Activated naive CD8-positive, alpha-beta T cell treated with anti-CD3 and anti-CD28 coated beads, Interleukin-2, amount 10 ng/mL, durations not matched to agents 7 days and 5 days (primary cell): Measurements from ENCODE around the gene ZNF136. TPM values are rescaled to one million over a fixed set of nuclear protein-coding genes. Genes with fewer than 3 reads are reported as not detected.

ENCODE experiments used
- ATAC-seq: fragments of 150-1000 bp; cut with Tn5 transposase; one replicate; pipeline ENCODE4 v1.10.0; 2021; ENCODE audit warnings: low read depth, moderate library complexity
- POLR2A ChIA-PET: fragments of 350-600 bp; sonication (Branson Sonifier 250); formaldehyde crosslinking; loops from one replicate; lab custom pipeline; 2021; ENCODE audit warnings: antibody characterized with exemption; lab: Charles Lee
- DNase-seq: peaks from one replicate; pipeline ENCODE4 v3.0.0; 2021
- H3K27ac Mint-ChIP-seq: one replicate; pipeline ENCODE4 v1.8.0; 2022; ENCODE audit warnings: mild to moderate bottlenecking, mixed read lengths
- H3K27me3 Mint-ChIP-seq: one replicate; pipeline ENCODE4 v1.8.0; 2022; ENCODE audit warnings: mild to moderate bottlenecking, moderate library complexity, mixed read lengths
- H3K36me3 Mint-ChIP-seq: one replicate; pipeline ENCODE4 v1.8.0; 2021; ENCODE audit warnings: mild to moderate bottlenecking, mixed read lengths
- H3K4me1 Mint-ChIP-seq: one replicate; pipeline ENCODE4 v1.8.0; 2021; ENCODE audit warnings: mixed read lengths
- H3K4me3 Mint-ChIP-seq: one replicate; pipeline ENCODE4 v1.8.0; 2022; ENCODE audit warnings: mild to moderate bottlenecking, moderate library complexity, mixed read lengths
- H3K9me3 Mint-ChIP-seq: one replicate; pipeline ENCODE4 v1.8.0; 2021; ENCODE audit warnings: mixed read lengths
- total RNA-seq, 2 experiments: library from RNA; stranded (reverse); gene quantifications; one replicate each; pipeline ENCODE4 v1.2.3, GENCODE V29; 2021

Gene ZNF136
- total RNA-seq, 2 experiments from 2014 or later, result 16.4 to 18.2 TPM

DNA sequence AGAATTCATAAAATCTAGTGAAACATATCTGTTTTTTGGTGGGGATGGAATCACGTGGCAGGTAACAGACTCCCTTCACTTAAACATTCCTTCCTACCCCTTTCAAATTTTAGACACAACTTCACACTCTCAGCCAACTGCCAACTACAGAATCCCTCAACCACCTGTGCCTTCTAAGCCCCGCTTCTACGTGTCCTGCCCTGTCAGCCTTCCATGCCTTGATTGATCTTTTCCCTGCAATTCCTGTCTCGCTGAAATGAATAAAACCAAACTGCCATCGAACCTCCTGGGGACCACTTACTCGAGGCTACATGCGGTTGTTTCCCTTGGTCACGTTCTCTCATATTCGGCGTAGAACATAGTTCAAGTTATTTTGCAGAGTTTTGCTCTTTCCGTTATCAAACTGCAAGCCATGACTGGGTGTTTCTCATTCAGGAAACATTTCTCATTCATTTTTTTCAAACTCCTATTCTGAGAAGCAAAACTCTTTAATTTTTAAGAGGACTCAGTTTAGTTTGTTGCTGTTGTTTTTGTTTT lies 7.5 kb upstream of the ZNF136 start:
- ATAC-seq, result no peak

DNA sequence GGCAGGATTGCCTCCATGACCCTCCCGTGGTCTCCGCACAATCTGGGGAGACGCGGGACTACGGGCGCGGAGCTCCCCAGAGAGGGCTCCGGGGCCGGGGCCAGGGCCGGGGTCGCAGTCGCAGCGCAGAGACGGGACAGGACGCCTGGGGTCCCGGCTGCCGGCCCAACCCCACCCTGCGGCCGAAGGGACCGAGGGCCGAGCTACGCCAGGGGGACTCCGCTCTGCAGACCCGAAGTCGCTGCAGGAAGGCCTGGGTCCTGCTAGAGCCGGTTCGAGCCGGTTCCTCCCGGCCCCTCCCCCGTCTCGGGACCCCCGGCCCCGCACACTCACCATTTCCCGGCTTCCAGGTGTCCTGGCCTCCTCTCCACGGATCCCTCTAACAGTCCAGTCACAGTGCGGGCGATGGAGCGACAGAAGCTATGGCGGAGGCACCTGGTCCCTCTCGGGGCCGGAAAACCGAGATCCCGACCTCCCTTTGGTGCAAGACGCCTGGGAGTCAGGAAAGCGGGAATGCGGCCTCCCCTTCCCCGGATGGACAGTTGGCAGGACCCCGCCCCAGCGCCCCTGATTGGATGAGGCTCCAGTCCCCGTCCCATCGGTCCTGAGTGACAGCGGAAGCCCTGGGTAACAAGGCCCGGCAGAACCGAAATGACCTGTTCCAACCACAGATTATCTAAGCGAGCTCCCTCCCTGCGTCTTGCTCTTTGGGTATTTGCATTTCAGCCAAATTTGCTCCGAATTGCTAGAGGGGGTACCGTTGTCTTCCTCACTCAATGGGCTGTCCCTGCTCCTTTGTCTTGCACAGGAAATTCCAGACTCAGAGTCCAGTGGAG lies 6.5 kb upstream of the ZNF136 start, which contains the start of gene ZNF625:
ZNF625 (minus strand) TSS at position 512 of the 836 bp plus-strand sequence; CDS start at position 336, 176 bp downstream.
- DNase-seq, result peak; percentile 63
- POLR2A ChIA-PET, result interaction anchor here (0.5 to 1.9 kb wide), 9 partner anchors 13 to 1631 kb away, joined by 3 to 9 read pairs (median 4); partner anchors contain the start of genes ZNF20, ZNF44, ZNF563 and ZNF700
- H3K27ac Mint-ChIP-seq, result peak within 1 kb of the TSS; percentile 86
- H3K4me3 Mint-ChIP-seq, result peak within 1 kb of the TSS; percentile 89
- no peaks in the 10 kb centered on the region for H3K27me3 Mint-ChIP-seq
- peak; percentile 79 for ATAC-seq
- peaks cover 1% of the 10 kb centered on the region for H3K9me3 Mint-ChIP-seq
- H3K36me3 Mint-ChIP-seq, result peaks cover 21% of the 10 kb centered on the region
- peaks cover 10% of the 10 kb centered on the region for H3K4me1 Mint-ChIP-seq

More for the DNA sequence above, 7.5 kb upstream of the ZNF136 start:
- Mint-ChIP-seq H3K4me3 (peak overlapping the region; percentile 89), H3K4me1 (peaks cover 10% of the 10 kb centered on the region), H3K36me3 (peaks cover 25% of the 10 kb centered on the region), H3K27ac (peak overlapping the region; percentile 7), H3K27me3 (no peaks in the 10 kb centered on the region), H3K9me3 (peaks cover 4% of the 10 kb centered on the region)
- POLR2A ChIA-PET, result interaction anchor here (0.5 to 1.9 kb wide), 3 partner anchors 15 to 1632 kb away, joined by 3 to 9 read pairs (median 6); partner anchors contain the start of genes ZNF20 and ZNF700
- no peak for DNase-seq

DNA sequence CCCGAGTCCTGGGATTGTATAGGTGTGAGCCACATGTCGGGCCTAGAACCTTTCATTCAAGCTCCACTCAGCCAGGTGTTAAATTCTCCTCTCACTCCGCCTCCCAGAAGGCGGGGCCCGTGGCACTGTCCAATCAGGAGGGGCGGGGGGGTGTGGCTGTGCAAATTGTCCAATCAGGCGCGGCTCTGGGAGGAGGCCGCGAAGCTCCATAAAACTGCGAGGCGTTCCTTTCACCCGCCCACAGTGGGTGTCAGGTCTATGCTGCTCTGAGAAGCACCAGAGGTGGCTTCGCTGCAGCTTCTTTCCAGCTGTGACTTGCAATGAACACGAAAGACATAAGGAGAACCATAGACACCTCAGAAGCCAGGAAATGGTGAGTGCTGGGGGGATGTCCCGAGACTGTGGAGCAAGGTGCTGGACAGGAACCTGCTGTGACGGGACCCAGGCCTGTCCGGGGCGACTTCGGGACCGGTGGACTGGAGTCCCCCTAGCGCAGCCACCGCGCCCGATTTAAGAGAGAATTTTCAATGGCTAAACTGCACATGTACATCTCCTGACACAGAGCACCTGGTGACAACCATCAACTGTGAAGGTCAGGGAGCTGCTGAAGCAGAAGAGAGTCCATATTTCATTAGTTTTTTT lies 3.0 kb upstream of the ZNF136 start:
- Mint-ChIP-seq H3K36me3 (peaks cover 10% of the 10 kb centered on the region), H3K9me3 (no peaks in the 10 kb centered on the region), H3K27ac (no peak overlapping the region), H3K4me1 (peaks cover 20% of the 10 kb centered on the region), H3K27me3 (no peaks in the 10 kb centered on the region), H3K4me3 (no peak overlapping the region)
- DNase-seq, result no peak
- ATAC-seq, result no peak
- POLR2A ChIA-PET, result no interaction called here

DNA sequence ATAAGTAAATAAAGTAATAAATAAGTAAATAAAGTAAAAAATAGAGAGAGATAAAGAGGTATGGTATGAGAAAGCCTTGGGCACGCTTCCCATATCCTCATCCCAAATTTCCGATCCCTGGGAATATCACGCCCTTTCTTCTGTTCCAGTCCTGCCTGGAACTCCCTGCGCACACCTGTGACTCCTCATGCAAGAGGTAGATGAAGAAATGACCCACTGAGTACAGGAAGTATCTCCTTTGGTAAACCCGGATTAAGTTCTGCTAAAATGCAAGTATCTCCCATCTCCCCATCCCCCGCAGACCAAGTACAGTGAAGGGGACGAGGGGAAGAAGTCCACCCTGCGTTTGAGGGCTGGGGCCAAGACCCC lies 399 bp upstream of the ZNF136 start:
- peak overlapping the region; percentile 97 for H3K27ac Mint-ChIP-seq
- POLR2A ChIA-PET, result interaction anchor here (0.6 to 2.5 kb wide), 12 partner anchors 8 to 629 kb away, joined by 3 to 12 read pairs (median 5); partner anchors contain the start of genes JUNB, ZNF20, ZNF443 and ZNF563
- ATAC-seq (no peak), DNase-seq (no peak)
- H3K4me3 Mint-ChIP-seq, result peak overlapping the region; percentile 93
- no peaks in the 10 kb centered on the region for H3K9me3 Mint-ChIP-seq
- peaks cover 25% of the 10 kb centered on the region for H3K4me1 Mint-ChIP-seq
- H3K27me3 Mint-ChIP-seq, result no peaks in the 10 kb centered on the region
- H3K36me3 Mint-ChIP-seq, result peaks cover 24% of the 10 kb centered on the region

DNA sequence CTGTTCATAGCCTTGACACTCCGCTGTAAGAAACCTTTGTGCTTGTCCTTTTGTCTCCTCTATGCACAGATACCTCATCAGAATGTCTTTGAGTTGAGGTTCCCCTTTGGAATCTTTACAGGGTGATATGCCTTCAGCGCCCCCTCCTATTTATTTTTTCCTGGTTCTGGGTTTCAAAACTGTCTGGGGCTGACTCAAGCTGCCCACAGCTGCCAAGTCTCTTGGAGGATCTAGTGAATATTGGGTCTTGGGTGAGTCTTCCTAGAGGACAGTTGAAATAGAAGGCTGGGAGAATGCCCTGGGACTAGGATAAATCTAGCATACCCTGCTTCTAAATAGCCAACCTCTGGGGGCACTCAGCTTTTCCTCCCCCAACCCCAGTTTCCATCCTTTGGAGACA lies 930 bp downstream of the ZNF136 start:
- no peaks in the 10 kb centered on the region for H3K27me3 Mint-ChIP-seq
- peak overlapping the region; percentile 99 for H3K27ac Mint-ChIP-seq
- POLR2A ChIA-PET, result interaction anchor here (0.8 to 2.5 kb wide), 7 partner anchors 9 to 387 kb away, joined by 3 to 12 read pairs (median 7); partner anchors contain the start of genes ZNF20, ZNF563 and ZNF700
- ATAC-seq (no peak), DNase-seq (no peak)
- peaks cover 32% of the 10 kb centered on the region for H3K36me3 Mint-ChIP-seq
- peak overlapping the region; percentile 95 for H3K4me3 Mint-ChIP-seq
- H3K4me1 Mint-ChIP-seq, result peaks cover 25% of the 10 kb centered on the region
- no peaks in the 10 kb centered on the region for H3K9me3 Mint-ChIP-seq

DNA sequence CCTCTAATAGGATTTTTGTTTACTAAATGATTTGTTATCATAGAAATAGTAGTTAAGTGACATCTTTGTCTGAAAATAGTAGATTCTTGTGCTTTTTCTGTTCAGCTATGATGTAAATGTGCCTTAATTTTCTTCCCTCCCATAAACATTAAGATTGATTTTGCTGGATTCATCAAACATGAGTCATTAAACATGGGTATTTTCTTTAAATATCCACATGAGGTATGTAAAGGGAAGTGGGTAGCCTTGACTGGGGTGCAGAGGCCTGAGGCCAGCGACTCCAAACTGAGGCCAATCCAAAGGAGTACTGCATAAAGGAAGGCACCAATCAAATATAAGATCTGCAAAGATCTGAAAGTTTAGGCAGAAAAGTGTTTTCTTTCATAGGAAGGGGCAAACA lies 3.7 kb downstream of the ZNF136 start:
- POLR2A ChIA-PET, result interaction anchor here (0.6 kb wide), 1 partner anchor 197 kb away, joined by 3 read pairs; no protein-coding TSS in a partner anchor
- Mint-ChIP-seq H3K4me3 (no peak overlapping the region), H3K9me3 (peaks cover 4% of the 10 kb centered on the region), H3K36me3 (peaks cover 52% of the 10 kb centered on the region), H3K27ac (no peak overlapping the region), H3K27me3 (no peaks in the 10 kb centered on the region), H3K4me1 (peaks cover 26% of the 10 kb centered on the region)
- DNase-seq, result no peak
- ATAC-seq, result no peak

DNA sequence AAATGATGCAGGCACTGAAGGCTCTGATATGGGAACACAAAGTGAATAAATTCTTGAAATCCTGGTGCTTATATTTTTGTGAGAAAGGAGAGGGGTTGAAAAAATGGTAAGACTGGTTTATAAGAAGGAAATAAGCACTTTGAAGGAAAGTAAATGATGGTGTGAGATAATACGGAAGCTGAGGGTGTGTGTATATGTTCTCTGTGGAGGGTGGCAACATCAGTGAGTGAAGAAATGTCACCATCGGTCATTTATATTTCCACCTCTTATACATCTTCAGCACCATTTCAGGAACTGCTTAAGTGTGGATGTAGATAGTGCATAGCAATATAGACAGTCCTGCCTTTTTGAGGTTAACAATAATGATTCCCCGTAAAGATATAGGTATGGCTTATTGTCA lies 17.5 kb downstream of the ZNF136 start:
- no peak overlapping the region for H3K4me3 Mint-ChIP-seq
- POLR2A ChIA-PET, result no interaction called here

DNA sequence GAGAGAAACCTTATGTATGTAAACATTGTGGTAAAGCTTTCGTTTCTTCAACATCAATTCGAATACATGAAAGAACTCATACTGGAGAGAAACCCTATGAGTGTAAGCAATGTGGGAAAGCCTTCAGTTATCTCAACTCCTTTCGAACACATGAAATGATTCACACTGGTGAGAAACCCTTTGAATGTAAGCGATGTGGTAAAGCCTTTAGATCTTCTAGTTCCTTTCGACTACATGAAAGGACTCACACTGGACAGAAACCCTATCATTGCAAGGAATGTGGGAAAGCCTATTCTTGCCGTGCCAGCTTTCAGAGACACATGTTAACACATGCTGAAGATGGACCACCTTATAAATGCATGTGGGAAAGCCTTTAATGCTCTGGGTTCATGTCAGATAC lies 24.7 kb downstream of the ZNF136 start:
- ATAC-seq (no peak), DNase-seq (no peak)
- POLR2A ChIA-PET, result no interaction called here
- peaks cover 94% of the 10 kb centered on the region for H3K36me3 Mint-ChIP-seq
- H3K4me3 Mint-ChIP-seq, result no peak overlapping the region
- no peak overlapping the region for H3K27ac Mint-ChIP-seq
- H3K27me3 Mint-ChIP-seq, result no peaks in the 10 kb centered on the region
- H3K4me1 Mint-ChIP-seq, result no peaks in the 10 kb centered on the region
- peaks cover 46% of the 10 kb centered on the region for H3K9me3 Mint-ChIP-seq

More for the DNA sequence above, 17.5 kb downstream of the ZNF136 start:
- Mint-ChIP-seq H3K36me3 (peaks cover 86% of the 10 kb centered on the region), H3K9me3 (peaks cover 31% of the 10 kb centered on the region), H3K27me3 (no peaks in the 10 kb centered on the region), H3K27ac (no peak overlapping the region), H3K4me1 (peaks cover 2% of the 10 kb centered on the region)
- no peak for ATAC-seq
- DNase-seq, result no peak

DNA sequence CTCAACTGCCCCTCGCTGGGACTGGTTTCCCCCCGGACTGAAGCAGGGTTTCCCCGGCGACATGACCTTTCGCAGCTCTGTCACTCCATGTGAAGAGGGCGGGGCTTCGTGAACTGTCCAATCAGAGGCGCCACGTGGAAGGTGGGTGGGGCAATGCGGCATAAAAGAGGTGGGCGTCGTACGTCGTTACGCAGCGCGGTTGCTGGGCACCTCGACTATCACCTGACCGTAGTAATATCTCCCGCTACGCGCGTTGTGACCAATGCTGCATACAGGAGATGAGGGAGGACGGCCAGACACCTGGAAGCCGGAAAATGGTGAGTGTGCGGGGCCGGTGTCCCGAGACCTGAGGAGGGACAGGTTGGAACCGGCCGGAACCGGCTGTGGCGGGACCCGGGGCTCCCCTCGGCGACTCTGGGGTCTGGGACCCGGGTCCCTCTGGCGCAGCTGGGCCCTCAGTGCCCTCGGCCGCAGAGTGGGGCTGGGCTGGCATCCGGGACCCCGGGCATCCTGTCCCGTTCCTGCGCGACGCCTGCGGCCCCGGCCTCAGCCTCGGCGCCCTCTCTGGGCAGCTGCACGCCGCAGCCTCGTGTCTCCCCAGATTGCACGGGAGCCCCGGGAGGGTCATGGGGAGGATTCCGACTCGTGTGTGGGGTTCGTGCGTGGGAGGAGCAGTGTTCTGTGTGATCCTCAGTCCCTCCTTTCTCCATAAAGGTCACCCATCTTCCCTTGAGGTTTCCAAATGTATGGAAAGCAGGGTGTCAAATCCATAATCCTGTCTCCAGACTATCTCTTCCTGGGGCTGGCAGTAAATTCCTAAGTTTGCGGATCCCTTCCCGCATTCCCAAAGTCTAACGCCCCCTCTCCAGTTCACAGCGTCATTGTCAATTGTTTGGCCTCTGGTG lies 32.2 kb downstream of the ZNF136 start:
- H3K4me1 Mint-ChIP-seq, result peaks cover 11% of the 10 kb centered on the region
- H3K36me3 Mint-ChIP-seq, result peaks cover 63% of the 10 kb centered on the region
- H3K9me3 Mint-ChIP-seq, result peaks cover 29% of the 10 kb centered on the region
- H3K4me3 Mint-ChIP-seq, result peak overlapping the region; percentile 79
- no peaks in the 10 kb centered on the region for H3K27me3 Mint-ChIP-seq
- peak overlapping the region; percentile 70 for H3K27ac Mint-ChIP-seq
- peak; percentile 64 for DNase-seq
- POLR2A ChIA-PET, result interaction anchor here (0.6 kb wide), 1 partner anchor 60 kb away, joined by 7 read pairs; no protein-coding TSS in a partner anchor
- ATAC-seq, result peak; percentile 54

DNA sequence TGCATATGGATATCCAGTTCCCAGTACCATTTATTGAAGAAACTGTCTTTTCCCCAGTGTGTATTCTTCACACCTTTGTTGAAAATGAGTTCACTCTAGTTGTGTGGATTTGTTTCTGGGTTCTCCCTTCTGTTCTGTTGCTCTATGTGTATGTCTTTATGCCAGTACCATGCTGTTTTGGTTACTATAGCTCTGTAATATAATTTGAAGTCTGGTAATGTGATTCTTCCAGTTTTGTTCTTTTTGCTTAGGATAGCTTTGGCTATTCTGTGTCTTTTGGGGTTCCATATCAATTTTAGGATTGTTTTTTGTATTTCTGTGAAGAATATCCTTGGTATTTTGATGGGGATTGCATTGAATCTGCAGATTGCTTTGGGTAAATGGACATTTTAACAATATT lies 35.2 kb downstream of the ZNF136 start:
- Mint-ChIP-seq H3K9me3 (peaks cover 18% of the 10 kb centered on the region), H3K27ac (no peak overlapping the region), H3K27me3 (no peaks in the 10 kb centered on the region), H3K4me3 (no peak overlapping the region), H3K36me3 (peaks cover 40% of the 10 kb centered on the region), H3K4me1 (peaks cover 11% of the 10 kb centered on the region)
- POLR2A ChIA-PET, result no interaction called here
- ATAC-seq (no peak), DNase-seq (no peak)

DNA sequence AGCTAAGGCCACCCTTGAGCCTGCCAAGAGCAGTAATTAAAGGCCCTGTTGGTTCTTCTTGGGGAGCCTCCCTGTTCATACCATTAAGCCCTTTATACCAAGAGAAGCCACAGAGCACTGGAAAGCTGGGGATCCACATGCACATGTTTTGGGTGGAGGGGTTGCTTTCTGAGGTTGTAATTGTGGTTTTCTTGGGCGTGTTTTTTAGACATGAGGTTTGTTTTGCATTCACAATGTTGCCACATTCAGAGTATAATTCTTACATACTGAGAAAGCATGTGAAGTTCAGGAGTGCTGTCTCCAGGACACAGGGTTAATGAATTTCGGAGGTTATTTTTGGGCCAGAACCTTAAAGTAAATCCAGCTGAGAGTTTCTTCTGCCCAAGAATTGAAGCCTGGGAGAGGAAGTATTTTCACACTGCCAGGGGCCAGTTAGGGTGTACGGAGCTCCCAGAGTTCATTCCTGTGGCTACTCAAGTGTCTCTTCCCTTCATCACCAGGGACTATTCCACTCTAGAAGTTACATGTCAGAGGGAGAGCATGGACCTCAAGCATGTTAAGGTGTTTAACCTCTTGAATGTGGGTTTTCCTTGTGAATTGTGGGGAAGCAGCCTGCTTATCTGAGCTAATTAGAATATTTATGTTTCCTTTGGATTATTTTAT lies 37.0 kb downstream of the ZNF136 start:
- ATAC-seq, result no peak
- Mint-ChIP-seq H3K27me3 (no peaks in the 10 kb centered on the region), H3K27ac (no peak overlapping the region), H3K9me3 (peaks cover 24% of the 10 kb centered on the region), H3K4me3 (no peak overlapping the region), H3K4me1 (peaks cover 8% of the 10 kb centered on the region), H3K36me3 (peaks cover 30% of the 10 kb centered on the region)
- POLR2A ChIA-PET, result no interaction called here
- DNase-seq, result no peak

DNA sequence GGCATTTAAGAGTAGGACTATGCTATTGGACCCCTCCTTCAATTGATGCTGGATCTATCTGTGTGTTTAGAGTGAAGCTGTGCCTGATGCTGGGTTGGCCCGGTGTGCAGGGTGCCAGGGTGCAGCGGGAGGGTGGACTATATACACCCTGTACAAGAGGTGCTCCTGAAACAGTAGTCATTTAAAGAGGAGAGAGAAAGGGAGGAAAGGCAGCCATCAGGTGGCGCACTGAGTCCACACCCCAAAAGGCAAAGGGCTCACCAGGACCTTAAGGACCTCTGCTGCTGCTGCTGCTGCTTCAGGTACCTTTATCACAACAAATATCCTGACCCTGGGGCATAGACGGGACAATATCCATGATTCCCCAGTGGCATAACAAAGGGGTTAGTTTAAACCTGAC lies 39.4 kb downstream of the ZNF136 start:
- DNase-seq, result peak; percentile 53
- ATAC-seq, result peak; percentile 61
- H3K27me3 Mint-ChIP-seq, result no peaks in the 10 kb centered on the region
- peaks cover 25% of the 10 kb centered on the region for H3K9me3 Mint-ChIP-seq
- peaks cover 28% of the 10 kb centered on the region for H3K36me3 Mint-ChIP-seq
- H3K4me1 Mint-ChIP-seq, result peaks cover 2% of the 10 kb centered on the region
- H3K4me3 Mint-ChIP-seq, result no peak overlapping the region
- no peak overlapping the region for H3K27ac Mint-ChIP-seq
- POLR2A ChIA-PET, result no interaction called here
